HepG2 (cell line): ENCODE data around the gene MED25. TPM values are rescaled to one million over a fixed set of nuclear protein-coding genes. Genes with fewer than 3 reads are reported as not detected.
A peak's percentile ranks its signal among the peaks of the same experiment; 100 is the strongest.

Source experiments
- DPF2 ChIP-seq: sonication (generic); formaldehyde crosslinking; IDR thresholded peaks from 2 replicates; pipeline ENCODE4 v1.4.0; 2020; ENCODE audit warnings: mild to moderate bottlenecking, low read depth, missing genetic modification reagents, borderline replicate concordance
- JUNB ChIP-seq: sonication (generic); formaldehyde crosslinking; IDR thresholded peaks from 2 replicates; pipeline ENCODE4 v1.8.0; 2022; ENCODE audit warnings: missing genetic modification reagents, mild to moderate bottlenecking, borderline replicate concordance
- NFE2 ChIP-seq: sonication (generic); formaldehyde crosslinking; IDR thresholded peaks from 2 replicates; pipeline ENCODE4 v1.4.0; 2020; ENCODE audit warnings: missing genetic modification reagents
- NR2F2 ChIP-seq: IDR thresholded peaks from 2 replicates; pipeline ENCODE4 v1.6.1; 2012; ENCODE audit warnings: low read depth, inconsistent platforms, borderline replicate concordance
- RARA ChIP-seq: IDR thresholded peaks from 2 replicates; pipeline ENCODE4 v1.6.1; 2016; ENCODE audit warnings: missing genetic modification reagents, missing compliant biosample characterization
- RELA ChIP-seq: sonication (generic); formaldehyde crosslinking; IDR thresholded peaks from 2 replicates; pipeline ENCODE4 v1.4.0; 2020; ENCODE audit warnings: missing genetic modification reagents
- SIN3B ChIP-seq: fragments of 150-350 bp; IDR thresholded peaks from 2 replicates; pipeline ENCODE4 v1.6.1; 2014; ENCODE audit warnings: low read length
- SPEN ChIP-seq: sonication (generic); formaldehyde crosslinking; IDR thresholded peaks from 2 replicates; pipeline ENCODE4 v1.5.1; 2020; ENCODE audit warnings: low read depth, mild to moderate bottlenecking, missing genetic modification reagents
- STAG1 ChIP-seq: sonication (generic); formaldehyde crosslinking; IDR thresholded peaks from 2 replicates; pipeline ENCODE4 v1.4.0; 2020; ENCODE audit warnings: missing genetic modification reagents
- ZBTB8A ChIP-seq: sonication (generic); formaldehyde crosslinking; IDR thresholded peaks from 2 replicates; pipeline ENCODE4 v1.4.0; 2020; ENCODE audit warnings: mild to moderate bottlenecking, low read depth, missing genetic modification reagents, borderline replicate concordance
- ZNF124 ChIP-seq: sonication (generic); formaldehyde crosslinking; IDR thresholded peaks from 2 replicates; pipeline ENCODE4 v1.4.0; 2020; ENCODE audit warnings: missing genetic modification reagents
- ZNF281 ChIP-seq: sonication (generic); formaldehyde crosslinking; IDR thresholded peaks from 2 replicates; pipeline ENCODE4 v1.4.0; 2020; ENCODE audit warnings: missing genetic modification reagents, borderline replicate concordance
- ZNF530 ChIP-seq: sonication (generic); formaldehyde crosslinking; IDR thresholded peaks from 2 replicates; pipeline ENCODE4 v1.5.0; 2020; ENCODE audit warnings: low read depth, mild to moderate bottlenecking, missing genetic modification reagents
- ZNF543 ChIP-seq: sonication (generic); formaldehyde crosslinking; IDR thresholded peaks from 2 replicates; pipeline ENCODE4 v1.4.0; 2020; ENCODE audit warnings: mild to moderate bottlenecking, missing genetic modification reagents
- ZNF652 ChIP-seq: IDR thresholded peaks from 2 replicates; pipeline ENCODE4 v1.6.1; 2016; ENCODE audit warnings: low read depth, borderline replicate concordance
- polyA plus RNA-seq, 8 experiments: library from polyadenylated mRNA; depleted of rRNA in 3 of 8; stranded (reverse) in 7 of 8; unstranded in 1 of 8; fragments of >200 nt; fragmentation: Illumina TruSeq in 4 of 8; extraction: Trizol in 4 of 8; gene quantifications; 2 replicates each; pipeline versions ENCODE4 v1.2.1 to v1.2.3, GENCODE V29; 2011 to 2016; ENCODE audit warnings: low read depth in 4 of 8, missing spikeins in 1 of 8, mixed read lengths in 1 of 8; ENCODE audit not compliant: insufficient read depth in 1 of 8
- total RNA-seq, 5 experiments: library from RNA; depleted of rRNA; stranded (reverse); fragments of >200 nt; fragmentation: Illumina TruSeq; extraction: Trizol; gene quantifications; 2 replicates each; pipeline ENCODE4 v1.2.3, GENCODE V29; 2016; ENCODE audit warnings: low read depth in 1 of 5
- TF ChIP-seq, protein P1 (sequence below): sonication (generic); formaldehyde crosslinking; IDR thresholded peaks from 2 replicates; pipeline ENCODE4 v1.9.0; 2021; ENCODE audit warnings: mild to moderate bottlenecking, missing genetic modification reagents
- TF ChIP-seq, protein P2 (sequence below): sonication (generic); formaldehyde crosslinking; IDR thresholded peaks from 2 replicates; pipeline ENCODE4 v1.4.0; 2020; ENCODE audit warnings: missing genetic modification reagents
- TF ChIP-seq, protein P3 (sequence below): sonication (generic); formaldehyde crosslinking; IDR thresholded peaks from 2 replicates; pipeline ENCODE4 v1.8.0; 2022; ENCODE audit warnings: missing genetic modification reagents, mild to moderate bottlenecking, inconsistent platforms, borderline replicate concordance

The MED25 gene
- total and polyA plus RNA-seq, 2 of the 13 experiments (the other 11 are each of a cell fraction or from before 2014, with no cell fraction given) = 11.1 to 15.1 TPM

- TF ChIP-seq, protein P1, sequence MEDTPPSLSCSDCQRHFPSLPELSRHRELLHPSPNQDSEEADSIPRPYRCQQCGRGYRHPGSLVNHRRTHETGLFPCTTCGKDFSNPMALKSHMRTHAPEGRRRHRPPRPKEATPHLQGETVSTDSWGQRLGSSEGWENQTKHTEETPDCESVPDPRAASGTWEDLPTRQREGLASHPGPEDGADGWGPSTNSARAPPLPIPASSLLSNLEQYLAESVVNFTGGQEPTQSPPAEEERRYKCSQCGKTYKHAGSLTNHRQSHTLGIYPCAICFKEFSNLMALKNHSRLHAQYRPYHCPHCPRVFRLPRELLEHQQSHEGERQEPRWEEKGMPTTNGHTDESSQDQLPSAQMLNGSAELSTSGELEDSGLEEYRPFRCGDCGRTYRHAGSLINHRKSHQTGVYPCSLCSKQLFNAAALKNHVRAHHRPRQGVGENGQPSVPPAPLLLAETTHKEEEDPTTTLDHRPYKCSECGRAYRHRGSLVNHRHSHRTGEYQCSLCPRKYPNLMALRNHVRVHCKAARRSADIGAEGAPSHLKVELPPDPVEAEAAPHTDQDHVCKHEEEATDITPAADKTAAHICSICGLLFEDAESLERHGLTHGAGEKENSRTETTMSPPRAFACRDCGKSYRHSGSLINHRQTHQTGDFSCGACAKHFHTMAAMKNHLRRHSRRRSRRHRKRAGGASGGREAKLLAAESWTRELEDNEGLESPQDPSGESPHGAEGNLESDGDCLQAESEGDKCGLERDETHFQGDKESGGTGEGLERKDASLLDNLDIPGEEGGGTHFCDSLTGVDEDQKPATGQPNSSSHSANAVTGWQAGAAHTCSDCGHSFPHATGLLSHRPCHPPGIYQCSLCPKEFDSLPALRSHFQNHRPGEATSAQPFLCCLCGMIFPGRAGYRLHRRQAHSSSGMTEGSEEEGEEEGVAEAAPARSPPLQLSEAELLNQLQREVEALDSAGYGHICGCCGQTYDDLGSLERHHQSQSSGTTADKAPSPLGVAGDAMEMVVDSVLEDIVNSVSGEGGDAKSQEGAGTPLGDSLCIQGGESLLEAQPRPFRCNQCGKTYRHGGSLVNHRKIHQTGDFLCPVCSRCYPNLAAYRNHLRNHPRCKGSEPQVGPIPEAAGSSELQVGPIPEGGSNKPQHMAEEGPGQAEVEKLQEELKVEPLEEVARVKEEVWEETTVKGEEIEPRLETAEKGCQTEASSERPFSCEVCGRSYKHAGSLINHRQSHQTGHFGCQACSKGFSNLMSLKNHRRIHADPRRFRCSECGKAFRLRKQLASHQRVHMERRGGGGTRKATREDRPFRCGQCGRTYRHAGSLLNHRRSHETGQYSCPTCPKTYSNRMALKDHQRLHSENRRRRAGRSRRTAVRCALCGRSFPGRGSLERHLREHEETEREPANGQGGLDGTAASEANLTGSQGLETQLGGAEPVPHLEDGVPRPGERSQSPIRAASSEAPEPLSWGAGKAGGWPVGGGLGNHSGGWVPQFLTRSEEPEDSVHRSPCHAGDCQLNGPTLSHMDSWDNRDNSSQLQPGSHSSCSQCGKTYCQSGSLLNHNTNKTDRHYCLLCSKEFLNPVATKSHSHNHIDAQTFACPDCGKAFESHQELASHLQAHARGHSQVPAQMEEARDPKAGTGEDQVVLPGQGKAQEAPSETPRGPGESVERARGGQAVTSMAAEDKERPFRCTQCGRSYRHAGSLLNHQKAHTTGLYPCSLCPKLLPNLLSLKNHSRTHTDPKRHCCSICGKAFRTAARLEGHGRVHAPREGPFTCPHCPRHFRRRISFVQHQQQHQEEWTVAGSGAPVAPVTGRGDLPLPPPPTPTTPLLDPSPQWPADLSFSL (CRISPR knock-in tag) = no peak
- TF ChIP-seq ZNF543 (CRISPR knock-in tag) = peak; percentile 36; the same call in 1 of the 2 replicates
- no peak for TF ChIP-seq NFE2 (CRISPR knock-in tag)
- no peak for TF ChIP-seq ZNF530
- no peak for TF ChIP-seq JUNB
- no peak; the same call in 1 of the 2 replicates for TF ChIP-seq RARA (CRISPR knock-in tag)
- TF ChIP-seq ZBTB8A = peak; percentile 36; the same call in 1 of the 2 replicates
- TF ChIP-seq SIN3B = no peak
- TF ChIP-seq ZNF281 (CRISPR knock-in tag) = no peak
- peak; percentile 23; the same call in 1 of the 2 replicates for TF ChIP-seq STAG1 (CRISPR knock-in tag)
- peak; percentile 58; the same call in 1 of the 2 replicates for TF ChIP-seq SPEN (CRISPR knock-in tag)
- TF ChIP-seq DPF2 (CRISPR knock-in tag) = no peak; the same call in 1 of the 2 replicates
- TF ChIP-seq, protein P2, sequence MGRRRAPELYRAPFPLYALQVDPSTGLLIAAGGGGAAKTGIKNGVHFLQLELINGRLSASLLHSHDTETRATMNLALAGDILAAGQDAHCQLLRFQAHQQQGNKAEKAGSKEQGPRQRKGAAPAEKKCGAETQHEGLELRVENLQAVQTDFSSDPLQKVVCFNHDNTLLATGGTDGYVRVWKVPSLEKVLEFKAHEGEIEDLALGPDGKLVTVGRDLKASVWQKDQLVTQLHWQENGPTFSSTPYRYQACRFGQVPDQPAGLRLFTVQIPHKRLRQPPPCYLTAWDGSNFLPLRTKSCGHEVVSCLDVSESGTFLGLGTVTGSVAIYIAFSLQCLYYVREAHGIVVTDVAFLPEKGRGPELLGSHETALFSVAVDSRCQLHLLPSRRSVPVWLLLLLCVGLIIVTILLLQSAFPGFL (CRISPR knock-in tag) = no peak
- no peak for TF ChIP-seq ZNF652
- no peak for TF ChIP-seq RELA (CRISPR knock-in tag)
- no peak for TF ChIP-seq NR2F2
- TF ChIP-seq ZNF124 (CRISPR knock-in tag) = no peak
- TF ChIP-seq, protein P3, sequence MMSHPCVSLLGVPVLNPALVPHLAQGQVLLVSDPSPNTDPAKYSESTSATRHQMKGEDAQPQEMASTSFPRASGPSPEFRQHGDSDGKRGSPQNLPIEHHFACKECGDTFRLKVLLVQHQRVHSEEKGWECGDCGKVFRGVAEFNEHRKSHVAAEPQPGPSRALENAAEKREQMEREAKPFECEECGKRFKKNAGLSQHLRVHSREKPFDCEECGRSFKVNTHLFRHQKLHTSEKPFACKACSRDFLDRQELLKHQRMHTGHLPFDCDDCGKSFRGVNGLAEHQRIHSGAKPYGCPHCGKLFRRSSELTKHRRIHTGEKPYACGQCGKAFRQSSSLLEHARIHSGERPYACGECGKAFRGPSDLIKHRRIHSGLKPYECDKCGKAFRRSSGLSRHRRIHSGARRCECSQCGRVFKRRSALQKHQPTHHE (CRISPR knock-in tag) = no peak
Measured at GRCh38 chr19:49809160-49809940, 8.7 kb upstream of the MED25 start (continued).
